DND-41 (cell line): Measurements from ENCODE around the gene IGFBP2.

Experiments used
- CTCF ChIP-seq: IDR thresholded peaks from 2 replicates; pipeline ENCODE4 v1.5.1; 2012; ENCODE audit warnings: borderline replicate concordance, low read length, moderate library complexity, mild to moderate bottlenecking; ENCODE audit not compliant: poor library complexity, severe bottlenecking; ENCODE audit errors: extremely low read depth
- EZH2 ChIP-seq: IDR thresholded peaks from 3 replicates; pipeline ENCODE4 v1.6.1; 2012; ENCODE audit warnings: borderline replicate concordance, low read depth, mild to moderate bottlenecking, moderate library complexity, low read length, inconsistent platforms; ENCODE audit not compliant: severe bottlenecking

DNA sequence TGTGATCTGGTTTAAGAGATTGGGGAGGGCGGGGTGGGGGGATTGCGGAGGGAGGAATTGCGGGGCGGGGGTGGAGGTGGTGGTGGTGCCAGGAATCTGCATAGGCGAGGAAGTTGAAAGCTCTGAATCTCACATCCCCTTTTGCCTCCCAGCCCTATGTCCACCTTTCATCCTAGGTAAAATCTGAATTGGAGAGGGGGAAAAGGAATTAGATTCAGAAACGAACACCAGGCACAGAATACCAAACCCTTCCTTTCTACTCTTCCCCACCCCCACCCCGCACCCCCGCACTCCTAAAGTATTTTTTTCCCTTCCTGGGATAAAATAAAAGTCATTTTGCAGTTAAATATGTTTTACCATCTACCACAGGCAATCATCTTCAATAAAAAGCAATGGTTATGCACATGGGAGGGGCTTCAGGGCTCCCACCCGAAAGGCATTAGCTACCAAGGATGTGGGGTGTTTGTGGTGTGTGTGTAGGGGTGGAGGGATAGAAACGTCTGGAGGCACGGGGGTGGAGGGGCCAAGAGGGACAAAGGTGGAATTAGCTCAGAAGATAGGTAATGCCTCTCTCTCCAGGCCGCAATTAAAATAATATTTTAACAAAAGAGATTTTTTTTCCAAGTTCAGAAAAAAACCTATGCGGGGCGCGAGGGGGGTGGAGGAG lies 60.3 kb downstream of the IGFBP2 start:
- no peak for TF ChIP-seq CTCF
- TF ChIP-seq EZH2 = no peak
